Psoas muscle (tissue), 8 donors: Measurements from ENCODE around the gene TNFRSF11A. TPM values are rescaled to one million over a fixed set of nuclear protein-coding genes. Genes with fewer than 3 reads are reported as not detected.
A peak's percentile ranks its signal among the peaks of the same experiment; 100 is the strongest.

ENCODE experiments used
- ATAC-seq, 4 donors: fragments of 200-7000 bp; cut with Tn5 transposase; one replicate each; pipeline ENCODE4 v1.9.1; 2020; ENCODE audit warnings: moderate library complexity in 3 of 4, mild to moderate bottlenecking in 2 of 4
- DNase-seq, 2 donors: peaks; one replicate each; pipeline ENCODE4 v3.0.0-alpha.2; 2020
- H3K27ac ChIP-seq: fragments of 200-600 bp; one replicate; pipeline ENCODE4 v1.8.0; 2022
- H3K27me3 ChIP-seq, 3 donors: fragments of 200-600 bp in 1 of 3; one replicate each; pipeline versions ENCODE4 v1.6.1 to v1.8.0; 2013 to 2022; ENCODE audit warnings: low read length in 2 of 3, mild to moderate bottlenecking in 2 of 3, moderate library complexity in 1 of 3; ENCODE audit not compliant: insufficient read depth in 3 of 3
- H3K36me3 ChIP-seq, 2 donors: fragments of 200-600 bp in 1 of 2; one replicate each; pipeline versions ENCODE4 v1.6.1 to v1.8.0; 2013 to 2022; ENCODE audit warnings: low read depth in 1 of 2, mild to moderate bottlenecking in 1 of 2, moderate library complexity in 1 of 2; ENCODE audit not compliant: insufficient read depth in 1 of 2
- H3K4me1 ChIP-seq: fragments of 200-600 bp; one replicate; pipeline ENCODE4 v1.8.0; 2022
- H3K4me3 ChIP-seq: fragments of 200-600 bp; one replicate; pipeline ENCODE4 v1.8.0; 2022; ENCODE audit warnings: mild to moderate bottlenecking
- H3K9me3 ChIP-seq: fragments of 200-600 bp; one replicate; pipeline ENCODE4 v1.8.0; 2022
- WGBS, 3 donors: extraction: QIAGEN DNeasy Blood & Tissue Kit; methylation state at CpG; one replicate each; pipeline versions ENCODE4 v1.1.6 to v1.1.7; 2013; 5-methylcytosine and 5-hydroxymethylcytosine counted together
- intact Hi-C, 2 donors: fragments of 100-400 bp; cut with DNase I; formaldehyde crosslinking; loops; one replicate each; pipeline versions ENCODE4 v1.11.0 to v1.14.2; 2022
- polyA plus RNA-seq, 3 donors: library from polyadenylated mRNA; stranded (reverse); fragments of 200-250 nt; gene quantifications; one replicate each; pipeline ENCODE4 v1.2.3, GENCODE V29; 2013
- total RNA-seq, 4 donors: library from RNA; stranded (reverse); fragmentation: NEBNext Ultra II Directional in 2 of 4; extraction: Animal tissue kit (Norgen Biotek cat#: 25700) in 2 of 4; gene quantifications; one replicate each; pipeline versions ENCODE4 v1.2.1 to v1.2.4, GENCODE V29; 2021 to 2023
- TF ChIP-seq, protein P1 (sequence below): fragments of 200-600 bp; IDR thresholded peaks from one replicate; pipeline ENCODE4 v1.8.0; 2022; ENCODE audit warnings: antibody characterized with exemption
- donor health status: healthy with polysubstance abuse.
- donor health status: DM: no; HTN: no; CAD: no; lungs with moderate emphysema.
- donor health status: Bipolar disorder and iron deficiency.
- donor health status: healthy.
- donor health status: DM: yes; HTN: yes; CAD: no.
- donor health status: DM: no; HTN: no; CAD: no.
- donor health status: DM: no; HTN: no; CAD: no.
- donor health status: DM: yes; HTN: yes; CAD: no.

TNFRSF11A gene
- total and polyA plus RNA-seq, 7 donors, result 0.12 to 1.3 (median 0.60) TPM

DNA sequence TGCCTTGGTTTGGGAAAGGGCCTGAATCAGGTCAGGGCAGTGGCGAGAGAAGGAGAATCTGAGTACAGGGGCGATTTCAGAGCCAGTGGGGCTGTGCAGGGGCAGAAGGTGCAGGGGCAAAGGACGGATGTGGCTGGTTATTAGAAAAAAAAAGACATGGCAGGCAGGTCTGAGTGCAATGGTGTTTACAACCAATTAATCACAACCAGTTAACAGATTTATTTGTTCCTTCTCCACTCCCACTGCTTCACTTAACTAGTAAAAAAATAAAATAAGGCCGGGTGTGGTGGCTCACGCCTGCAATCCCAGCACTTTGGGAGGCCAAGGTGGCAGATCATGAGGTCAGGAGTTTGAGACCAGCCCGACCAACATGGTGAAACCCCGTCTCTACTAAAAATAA lies 5.5 kb downstream of the TNFRSF11A start:
- H3K4me3 ChIP-seq, result no peak overlapping the region
- peaks cover 0 to 66% (median 16%) of the 10 kb centered on the region in 3 donors for H3K27me3 ChIP-seq
- peaks cover 14% of the 10 kb centered on the region for H3K4me1 ChIP-seq
- 91 to 93% (median 92%) methylated on average over 7 of the region's 7 CpGs for WGBS, 3 donors
- H3K27ac ChIP-seq, result no peak overlapping the region
- intact Hi-C loops, result no loop called here
- no peak for ATAC-seq
- DNase-seq, result no peak
- H3K9me3 ChIP-seq, result no peaks in the 10 kb centered on the region
- no peaks in the 10 kb centered on the region for H3K36me3 ChIP-seq
- TF ChIP-seq, protein P1, sequence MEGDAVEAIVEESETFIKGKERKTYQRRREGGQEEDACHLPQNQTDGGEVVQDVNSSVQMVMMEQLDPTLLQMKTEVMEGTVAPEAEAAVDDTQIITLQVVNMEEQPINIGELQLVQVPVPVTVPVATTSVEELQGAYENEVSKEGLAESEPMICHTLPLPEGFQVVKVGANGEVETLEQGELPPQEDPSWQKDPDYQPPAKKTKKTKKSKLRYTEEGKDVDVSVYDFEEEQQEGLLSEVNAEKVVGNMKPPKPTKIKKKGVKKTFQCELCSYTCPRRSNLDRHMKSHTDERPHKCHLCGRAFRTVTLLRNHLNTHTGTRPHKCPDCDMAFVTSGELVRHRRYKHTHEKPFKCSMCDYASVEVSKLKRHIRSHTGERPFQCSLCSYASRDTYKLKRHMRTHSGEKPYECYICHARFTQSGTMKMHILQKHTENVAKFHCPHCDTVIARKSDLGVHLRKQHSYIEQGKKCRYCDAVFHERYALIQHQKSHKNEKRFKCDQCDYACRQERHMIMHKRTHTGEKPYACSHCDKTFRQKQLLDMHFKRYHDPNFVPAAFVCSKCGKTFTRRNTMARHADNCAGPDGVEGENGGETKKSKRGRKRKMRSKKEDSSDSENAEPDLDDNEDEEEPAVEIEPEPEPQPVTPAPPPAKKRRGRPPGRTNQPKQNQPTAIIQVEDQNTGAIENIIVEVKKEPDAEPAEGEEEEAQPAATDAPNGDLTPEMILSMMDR, result no peak

DNA sequence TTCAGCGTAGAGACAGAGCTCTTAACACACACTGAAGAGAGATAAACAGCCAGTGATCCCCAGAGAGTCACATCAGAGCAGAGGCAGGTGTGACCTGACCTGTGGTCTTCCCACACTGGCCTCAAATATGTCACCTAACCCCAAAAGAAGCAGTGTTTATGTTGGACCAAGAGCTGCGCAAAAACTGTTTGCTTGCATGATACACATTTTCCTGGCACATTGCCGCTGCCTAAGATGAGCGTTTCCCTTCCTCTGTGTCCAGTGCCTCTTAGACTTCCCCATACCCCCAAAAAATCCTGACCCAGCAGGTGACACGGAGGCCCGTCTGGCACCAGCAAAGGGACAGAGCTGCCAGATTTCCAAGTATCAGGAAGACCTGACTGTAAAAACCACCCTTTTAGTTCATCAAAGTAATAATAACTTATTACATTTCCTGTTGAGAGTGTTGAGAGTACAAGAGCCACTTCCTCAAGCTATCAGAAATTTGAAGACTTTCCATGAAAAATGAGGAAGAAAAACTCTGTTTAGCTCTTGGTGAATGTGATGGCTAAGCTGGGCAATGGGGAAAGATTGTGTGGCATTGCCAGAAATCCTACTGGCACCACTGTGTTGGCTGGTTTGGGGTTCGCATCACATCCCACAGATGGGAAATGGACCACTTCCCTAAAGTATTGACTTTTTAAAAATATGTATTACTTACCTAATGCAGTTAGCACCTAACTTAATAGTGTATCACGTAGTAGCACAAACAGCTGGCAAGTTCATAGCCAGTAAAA lies 6.7 kb downstream of the TNFRSF11A start:
- no peak overlapping the region for H3K27ac ChIP-seq
- DNase-seq (peak in 1 of 2 donors; percentile 31), ATAC-seq (peak in 1 of 4 donors; percentile 21)
- H3K9me3 ChIP-seq, result no peaks in the 10 kb centered on the region
- intact Hi-C loops, result no loop called here
- H3K36me3 ChIP-seq, result no peaks in the 10 kb centered on the region
- TF ChIP-seq, protein P1, result no peak
- peaks cover 3% of the 10 kb centered on the region for H3K4me1 ChIP-seq
- H3K27me3 ChIP-seq, result peaks cover 0 to 55% (median 11%) of the 10 kb centered on the region in 3 donors
- H3K4me3 ChIP-seq, result no peak overlapping the region
- 64 to 71% (median 68%) methylated on average over 8 of the region's 8 CpGs for WGBS, 3 donors

DNA sequence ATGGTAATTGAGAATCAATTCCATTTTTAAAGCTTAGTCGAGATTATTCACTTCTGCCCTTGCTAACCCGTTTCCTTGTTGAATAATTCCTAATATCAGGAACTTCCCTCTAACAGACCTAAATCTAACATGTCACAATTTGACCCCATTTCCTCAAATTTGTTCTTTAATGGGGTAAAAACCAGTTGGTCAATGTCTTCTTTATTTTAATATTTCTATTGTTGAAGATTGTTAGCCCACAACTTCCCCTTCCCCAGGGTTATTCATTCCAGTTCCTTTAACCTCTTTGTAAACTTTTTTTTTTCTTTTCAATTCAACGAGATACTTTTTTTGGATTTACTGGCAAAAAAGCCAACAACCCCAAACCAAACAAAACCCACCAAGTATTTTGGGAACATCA lies 7.3 kb downstream of the TNFRSF11A start:
- no peaks in the 10 kb centered on the region for H3K4me1 ChIP-seq
- no peak overlapping the region for H3K27ac ChIP-seq
- no peaks in the 10 kb centered on the region for H3K9me3 ChIP-seq
- intact Hi-C loops, result no loop called here
- no peak for DNase-seq
- no peaks in the 10 kb centered on the region for H3K36me3 ChIP-seq
- H3K27me3 ChIP-seq, result peaks cover 0 to 48% (median 7%) of the 10 kb centered on the region in 3 donors
- no peak overlapping the region for H3K4me3 ChIP-seq
- WGBS, 3 donors, result 59 to 69% (median 67%) methylated on average over 3 of the region's 3 CpGs
- ATAC-seq, result no peak
- TF ChIP-seq, protein P1, result no peak

DNA sequence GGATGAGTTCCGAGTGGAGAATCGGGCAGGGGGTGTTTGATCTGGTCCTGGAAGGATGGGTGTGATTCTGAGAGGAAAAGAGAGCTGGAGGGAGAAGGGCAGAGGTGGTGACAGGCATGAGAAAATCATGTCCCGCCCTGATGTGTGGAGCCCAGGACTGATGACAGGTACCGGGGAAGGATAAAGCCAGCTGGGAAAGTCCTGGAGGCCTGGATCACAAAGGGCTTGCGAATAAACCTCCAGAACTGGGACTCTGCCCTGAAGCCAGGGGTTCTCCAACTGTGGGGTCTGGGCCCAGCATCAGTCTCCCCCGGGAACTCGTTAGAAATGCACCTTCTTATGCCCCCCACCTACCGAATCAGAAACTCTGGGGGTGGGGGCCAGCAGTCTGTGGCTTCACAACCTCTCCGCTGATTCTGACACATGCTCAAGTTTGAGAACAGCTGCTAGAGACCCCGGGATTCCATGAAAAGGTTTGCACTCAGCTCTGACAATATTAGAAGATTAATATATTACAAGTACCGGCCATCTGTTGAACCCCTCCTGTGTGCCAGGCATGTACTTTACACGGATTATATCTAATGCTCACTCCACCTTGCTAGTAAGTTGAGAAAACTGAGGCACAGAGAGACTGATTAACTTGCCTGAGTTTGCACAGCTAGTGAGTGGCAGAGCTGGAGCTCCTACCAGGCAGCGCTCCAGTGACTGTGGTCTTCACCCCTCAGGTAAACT lies 8.0 kb downstream of the TNFRSF11A start:
- Histone ChIP-seq H3K27me3 (peaks cover 0 to 41% (median 7%) of the 10 kb centered on the region in 3 donors), H3K9me3 (no peaks in the 10 kb centered on the region), H3K4me1 (no peaks in the 10 kb centered on the region), H3K27ac (no peak overlapping the region), H3K36me3 (no peaks in the 10 kb centered on the region), H3K4me3 (no peak overlapping the region)
- TF ChIP-seq, protein P1, result no peak
- DNase-seq (no peak), ATAC-seq (no peak)
- intact Hi-C loops, result no loop called here
- 68 to 76% (median 68%) methylated on average over 13 of the region's 13 CpGs for WGBS, 3 donors
